Measurements from ENCODE around the gene RGS10. TPM values are rescaled to one million over a fixed set of nuclear protein-coding genes. Genes with fewer than 3 reads are reported as not detected.

The RGS10 gene
- total and polyA plus RNA-seq, 7 donors, result 4.2 to 28.4 (median 9.5) TPM

- Histone ChIP-seq H3K4me3 (no peak overlapping the region), H3K9me3 (no peaks in the 10 kb centered on the region), H3K36me3 (ENCODE audit: insufficient read depth in 1 of 2, low read depth in 1 of 2) (peaks cover 0 to 3% of the 10 kb centered on the region in 2 donors), H3K27me3 (ENCODE audit: insufficient read depth in 3 of 3, low read length in 2 of 3) (peaks cover 0 to 2% (median 0%) of the 10 kb centered on the region in 3 donors), H3K4me1 (peaks cover 14% of the 10 kb centered on the region), H3K27ac (no peak overlapping the region)
- intact Hi-C loops (cut with DNase I), result no loop called here
- ATAC-seq (no peak), DNase-seq (no peak)
- WGBS, 3 donors, result 83 to 92% (median 89%) methylated on average over 16 of the region's 16 CpGs
- TF ChIP-seq CTCF (IDR thresholded peaks at IDR 0.05), result no peak
Observed at GRCh38 chr10:119520283-119520682, 22.2 kb downstream of the RGS10 start.

DNA sequence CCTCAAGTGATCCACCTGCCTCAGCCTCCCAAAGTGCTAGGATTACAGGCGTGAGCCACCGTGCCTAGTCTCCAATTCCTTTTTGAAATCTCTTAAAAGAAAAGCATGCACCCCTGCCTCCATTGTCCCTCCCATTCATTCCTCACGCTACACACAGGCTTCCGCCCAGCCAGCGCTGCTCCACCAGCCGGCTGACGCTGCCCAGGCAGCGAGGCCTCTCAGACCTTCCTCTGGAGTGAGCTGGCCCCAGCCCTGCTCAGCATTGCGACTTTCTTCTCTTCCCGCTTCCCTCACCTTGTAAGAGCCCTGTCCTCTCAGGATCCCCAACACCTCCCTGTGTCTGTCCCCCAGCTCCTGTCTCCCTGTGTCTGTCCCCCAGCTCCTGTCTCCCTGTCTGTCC, 23.6 kb downstream of the RGS10 start:
- intact Hi-C loops (cut with DNase I), result no loop called here
- Histone ChIP-seq H3K27ac (no peak overlapping the region), H3K9me3 (no peaks in the 10 kb centered on the region), H3K4me1 (peaks cover 14% of the 10 kb centered on the region), H3K27me3 (ENCODE audit: insufficient read depth in 3 of 3, low read length in 2 of 3) (peaks cover 0 to 2% (median 0%) of the 10 kb centered on the region in 3 donors), H3K36me3 (ENCODE audit: insufficient read depth in 1 of 2, low read depth in 1 of 2) (peaks cover 0 to 4% of the 10 kb centered on the region in 2 donors), H3K4me3 (no peak overlapping the region)
- 89 to 94% (median 91%) methylated on average over 10 of the region's 10 CpGs for WGBS, 3 donors
- TF ChIP-seq CTCF (IDR thresholded peaks at IDR 0.05), result no peak
- ATAC-seq (no peak), DNase-seq (no peak)

DNA sequence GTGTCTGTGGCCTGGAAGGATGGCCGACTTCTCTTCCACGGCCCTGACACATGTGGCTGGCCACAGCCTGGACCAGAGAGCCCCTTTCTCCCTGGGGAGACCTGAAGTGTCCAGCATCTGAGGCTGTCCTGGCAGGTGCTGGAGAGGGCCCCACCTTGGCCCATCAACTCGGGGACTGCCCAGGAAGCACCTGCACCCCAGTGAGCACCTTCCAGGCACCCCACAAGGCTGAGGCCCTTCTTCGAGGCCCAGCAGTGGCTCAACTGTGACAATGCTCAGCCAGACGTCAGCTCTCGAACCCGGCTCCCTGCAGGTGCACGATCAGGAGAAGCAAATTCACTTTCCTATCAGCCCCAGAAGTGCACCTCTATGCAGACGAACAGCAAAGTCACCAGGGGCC, 24.3 kb downstream of the RGS10 start:
- no peak overlapping the region for H3K27ac ChIP-seq
- H3K4me1 ChIP-seq, result peaks cover 14% of the 10 kb centered on the region
- no peak for DNase-seq
- no peak for TF ChIP-seq CTCF (IDR thresholded peaks at IDR 0.05)
- peaks cover 0 to 2% (median 0%) of the 10 kb centered on the region in 3 donors for H3K27me3 ChIP-seq (ENCODE audit: insufficient read depth in 3 of 3, low read length in 2 of 3)
- H3K9me3 ChIP-seq, result no peaks in the 10 kb centered on the region
- no peak overlapping the region for H3K4me3 ChIP-seq
- WGBS, 3 donors, result 87 to 95% (median 93%) methylated on average over 9 of the region's 9 CpGs
- ATAC-seq, result no peak
- H3K36me3 ChIP-seq (ENCODE audit: insufficient read depth in 1 of 2, low read depth in 1 of 2), result peaks cover 0 to 4% of the 10 kb centered on the region in 2 donors
- intact Hi-C loops (cut with DNase I), result no loop called here

GRCh38 chr10:119517235-119518141, 25.0 kb downstream of the RGS10 start:
- ATAC-seq (peak in 1 of 4 donors; percentile 28), DNase-seq (no peak)
- 85 to 88% (median 87%) methylated on average over 21 of the region's 21 CpGs for WGBS, 3 donors
- intact Hi-C loops (cut with DNase I), result no loop called here
- H3K4me3 ChIP-seq, result no peak overlapping the region
- H3K4me1 ChIP-seq, result peaks cover 14% of the 10 kb centered on the region
- TF ChIP-seq CTCF (IDR thresholded peaks at IDR 0.05), result no peak
- no peaks in the 10 kb centered on the region for H3K27me3 ChIP-seq (ENCODE audit: insufficient read depth in 3 of 3, low read length in 2 of 3)
- no peaks in the 10 kb centered on the region for H3K9me3 ChIP-seq
- H3K36me3 ChIP-seq (ENCODE audit: insufficient read depth in 1 of 2, low read depth in 1 of 2), result peaks cover 0 to 10% of the 10 kb centered on the region in 2 donors
- H3K27ac ChIP-seq, result peak overlapping the region; percentile 23

Measured in psoas muscle (tissue), 8 donors.